Amniotic epithelial cell (primary cell): ENCODE results near the gene PIGU.

ENCODE experiments used
- DNase-seq: peaks from one replicate; pipeline ENCODE4 v3.0.0-alpha.2; 2010; ENCODE audit warnings: low read depth

The PIGU gene

GRCh38 chr20:34557936-34558319, 119.0 kb downstream of the PIGU start:
- no peak for DNase-seq

GRCh38 chr20:34553366-34553867, 123.5 kb downstream of the PIGU start:
- DNase-seq, result no peak

GRCh38 chr20:34552569-34552968, 124.3 kb downstream of the PIGU start:
- no peak for DNase-seq

GRCh38 chr20:34549929-34550305, 127.0 kb downstream of the PIGU start:
- no peak for DNase-seq

GRCh38 chr20:34549291-34549928, 127.5 kb downstream of the PIGU start:
- DNase-seq, result peak; percentile 63

- no peak for DNase-seq
Measured at GRCh38 chr20:34547844-34548613, 128.9 kb downstream of the PIGU start.

GRCh38 chr20:34546751-34547181, 130.1 kb downstream of the PIGU start:
- no peak for DNase-seq

- no peak for DNase-seq
Measured at GRCh38 chr20:34544109-34544796, 132.6 kb downstream of the PIGU start.

GRCh38 chr20:34543463-34544056, 133.3 kb downstream of the PIGU start:
- DNase-seq, result no peak

- DNase-seq, result no peak
Measured at GRCh38 chr20:34542439-34542838, 134.5 kb downstream of the PIGU start.

GRCh38 chr20:34541917-34542316, 135.0 kb downstream of the PIGU start:
- DNase-seq, result no peak

- DNase-seq, result no peak
Measured at GRCh38 chr20:34541264-34541901, 135.5 kb downstream of the PIGU start.

GRCh38 chr20:34540596-34541263, 136.2 kb downstream of the PIGU start:
- DNase-seq, result no peak

- no peak for DNase-seq
Measured at GRCh38 chr20:34539756-34540155, 137.1 kb downstream of the PIGU start.

- peak; percentile 67 for DNase-seq
Measured at GRCh38 chr20:34538671-34539123, 138.2 kb downstream of the PIGU start.

- DNase-seq, result no peak
Measured at GRCh38 chr20:34537651-34538050, 139.2 kb downstream of the PIGU start.

GRCh38 chr20:34536798-34537394, 140.0 kb downstream of the PIGU start:
- DNase-seq, result peak; percentile 39

GRCh38 chr20:34535857-34536256, 141.0 kb downstream of the PIGU start:
- DNase-seq, result no peak

GRCh38 chr20:34535301-34535840, 141.5 kb downstream of the PIGU start:
- no peak for DNase-seq

GRCh38 chr20:34534391-34535165, 142.3 kb downstream of the PIGU start:
- DNase-seq, result no peak
